ENCODE results near the gene ZDHHC23.

- TF ChIP-seq EZH2 (IDR thresholded peaks at IDR 0.05; ENCODE audit: insufficient read depth, low read length), result no peak
- TF ChIP-seq, protein P1, sequence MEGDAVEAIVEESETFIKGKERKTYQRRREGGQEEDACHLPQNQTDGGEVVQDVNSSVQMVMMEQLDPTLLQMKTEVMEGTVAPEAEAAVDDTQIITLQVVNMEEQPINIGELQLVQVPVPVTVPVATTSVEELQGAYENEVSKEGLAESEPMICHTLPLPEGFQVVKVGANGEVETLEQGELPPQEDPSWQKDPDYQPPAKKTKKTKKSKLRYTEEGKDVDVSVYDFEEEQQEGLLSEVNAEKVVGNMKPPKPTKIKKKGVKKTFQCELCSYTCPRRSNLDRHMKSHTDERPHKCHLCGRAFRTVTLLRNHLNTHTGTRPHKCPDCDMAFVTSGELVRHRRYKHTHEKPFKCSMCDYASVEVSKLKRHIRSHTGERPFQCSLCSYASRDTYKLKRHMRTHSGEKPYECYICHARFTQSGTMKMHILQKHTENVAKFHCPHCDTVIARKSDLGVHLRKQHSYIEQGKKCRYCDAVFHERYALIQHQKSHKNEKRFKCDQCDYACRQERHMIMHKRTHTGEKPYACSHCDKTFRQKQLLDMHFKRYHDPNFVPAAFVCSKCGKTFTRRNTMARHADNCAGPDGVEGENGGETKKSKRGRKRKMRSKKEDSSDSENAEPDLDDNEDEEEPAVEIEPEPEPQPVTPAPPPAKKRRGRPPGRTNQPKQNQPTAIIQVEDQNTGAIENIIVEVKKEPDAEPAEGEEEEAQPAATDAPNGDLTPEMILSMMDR (IDR thresholded peaks at IDR 0.05; ENCODE audit: insufficient read depth, low read depth, low read length), result no peak
These were observed 41.2 kb upstream of the ZDHHC23 start for GRCh38 chr3:113906568-113907140.
